ENCODE results near the gene SLC29A4. TPM values are rescaled to one million over a fixed set of nuclear protein-coding genes. Genes with fewer than 3 reads are reported as not detected.
"Not testable (repeated sequence)": the region's sequence is repeated elsewhere in the genome, so short reads cannot be mapped to it uniquely, and the experiment has no call there.

Gene SLC29A4
- total and polyA plus RNA-seq, 7 donors, result 0.77 to 3.7 (median 2.6) TPM

DNA sequence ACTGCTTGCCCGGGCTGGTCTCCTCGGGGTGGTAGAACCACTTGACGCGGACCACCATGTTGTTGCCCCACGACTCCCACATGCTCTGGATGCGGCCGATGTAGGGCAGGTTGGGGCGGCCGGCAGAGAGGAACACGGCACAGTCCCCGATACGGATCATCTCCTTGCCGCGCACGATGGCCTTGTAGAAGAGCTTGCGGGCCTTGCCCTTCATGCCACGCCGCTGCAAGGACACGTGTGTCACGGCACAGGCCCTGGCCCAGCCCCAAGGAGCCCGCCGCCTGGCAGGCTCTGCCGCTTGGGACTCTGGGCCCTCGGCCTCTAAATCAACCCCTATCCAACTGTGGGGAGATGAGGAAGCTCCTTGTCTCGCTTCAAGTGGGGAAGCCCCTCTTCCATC lies 26.4 kb downstream of the SLC29A4 start:
- no peak for TF ChIP-seq CTCF (IDR thresholded peaks at IDR 0.05)
- Histone ChIP-seq H3K4me1 (no peaks in the 10 kb centered on the region), H3K9me3 (no peaks in the 10 kb centered on the region), H3K4me3 (no peak overlapping the region), H3K36me3 (ENCODE audit: insufficient read depth in 1 of 2, low read depth in 1 of 2) (peaks cover 12 to 51% of the 10 kb centered on the region in 2 donors), H3K27me3 (ENCODE audit: insufficient read depth in 3 of 3, low read length in 2 of 3) (no peaks in the 10 kb centered on the region), H3K27ac (no peak overlapping the region)
- 93 to 94% (median 93%) methylated on average over 20 to 25 of the region's 25 CpGs for WGBS, 3 donors
- no peak for ATAC-seq
- intact Hi-C loops (cut with DNase I), result no loop called here
- DNase-seq, result no peak

DNA sequence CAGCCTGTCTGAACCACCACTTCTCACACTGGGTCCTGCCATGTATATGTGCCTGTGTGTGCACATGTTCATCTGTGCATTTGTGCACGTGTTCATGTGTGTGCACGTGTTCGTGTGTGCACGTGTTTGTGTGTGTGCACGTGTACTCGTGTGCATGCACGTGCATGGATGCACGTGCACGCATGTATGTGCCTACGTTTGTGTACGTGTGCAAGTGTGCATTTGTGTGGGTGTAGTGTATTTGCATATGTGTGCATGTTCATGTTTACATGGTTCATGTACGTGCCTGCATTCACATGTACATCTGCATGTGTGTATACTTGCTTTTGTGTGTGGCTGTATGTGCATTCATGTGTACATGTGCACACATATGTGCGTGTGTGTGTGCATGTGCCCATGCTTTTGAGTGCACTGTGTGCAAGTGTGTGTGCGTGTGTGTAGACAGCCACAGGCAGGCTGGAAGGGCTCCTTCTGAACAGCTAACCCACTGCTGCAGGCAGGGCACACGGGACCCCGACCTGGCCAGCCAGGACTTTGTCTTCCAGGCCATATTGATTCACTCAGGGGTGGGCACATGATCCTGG lies 28.2 kb downstream of the SLC29A4 start:
- H3K4me3 ChIP-seq, result no peak overlapping the region
- H3K4me1 ChIP-seq, result no peaks in the 10 kb centered on the region
- 89 to 95% (median 95%) methylated on average over 16 of the region's 16 CpGs for whole genome bisulfite sequencing, 3 donors
- no peaks in the 10 kb centered on the region for H3K27me3 ChIP-seq (ENCODE audit: insufficient read depth in 3 of 3, low read length in 2 of 3)
- H3K36me3 ChIP-seq (ENCODE audit: insufficient read depth in 1 of 2, low read depth in 1 of 2), result peaks cover 12 to 68% of the 10 kb centered on the region in 2 donors
- no peak for DNase-seq
- no peak for ATAC-seq
- no peak for TF ChIP-seq CTCF (IDR thresholded peaks at IDR 0.05)
- intact Hi-C loops (cut with DNase I), result no loop called here
- H3K9me3 ChIP-seq, result no peaks in the 10 kb centered on the region
- H3K27ac ChIP-seq, result no peak overlapping the region

GRCh38 chr7:5312276-5313070 lies 29.7 kb downstream of the SLC29A4 start:
- H3K27ac ChIP-seq; intact Hi-C loops (cut with DNase I): not testable (repeated sequence)
- WGBS, 3 donors, result 91 to 92% (median 92%) methylated on average over 27 to 38 of the region's 46 CpGs

GRCh38 chr7:5313076-5313885 lies 30.5 kb downstream of the SLC29A4 start:
- H3K27ac ChIP-seq; DNase-seq; H3K4me3 ChIP-seq; H3K27me3 ChIP-seq (ENCODE audit: insufficient read depth in 3 of 3, low read length in 2 of 3); H3K4me1 ChIP-seq; H3K9me3 ChIP-seq; intact Hi-C loops (cut with DNase I): not testable (repeated sequence)
- 75 to 81% (median 80%) methylated on average over 35 to 48 of the region's 48 CpGs for WGBS, 3 donors
- peaks cover 6 to 79% of the 10 kb centered on the region in 2 donors for H3K36me3 ChIP-seq (ENCODE audit: insufficient read depth in 1 of 2, low read depth in 1 of 2)
- ATAC-seq, result peak in 1 of 4 donors; percentile 23

More at GRCh38 chr7:5312276-5313070, 29.7 kb downstream of the SLC29A4 start:
- DNase-seq; H3K4me3 ChIP-seq; H3K27me3 ChIP-seq (ENCODE audit: insufficient read depth in 3 of 3, low read length in 2 of 3); H3K4me1 ChIP-seq; ATAC-seq; H3K9me3 ChIP-seq: not testable (repeated sequence)
- peaks cover 11 to 79% of the 10 kb centered on the region in 2 donors for H3K36me3 ChIP-seq (ENCODE audit: insufficient read depth in 1 of 2, low read depth in 1 of 2)

DNA sequence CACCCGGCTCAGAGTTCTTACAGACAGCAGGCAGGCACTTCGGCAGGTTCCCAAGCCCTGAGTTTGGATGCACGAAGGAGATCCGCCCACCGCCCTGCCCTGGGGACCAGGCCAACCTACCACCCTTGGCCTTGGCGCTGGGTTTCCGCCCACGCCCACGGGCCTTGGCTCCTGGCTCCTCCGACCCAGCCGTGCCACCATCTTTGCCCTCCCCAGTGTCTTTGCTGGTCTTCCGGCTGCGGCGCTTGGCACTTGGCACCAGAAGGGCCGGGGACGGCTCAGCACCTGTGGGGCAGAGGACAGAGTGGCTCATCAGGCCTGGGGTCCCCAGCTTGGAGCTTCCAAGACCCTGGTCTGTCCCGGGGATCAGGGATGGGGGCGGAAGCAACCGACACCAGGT lies 32.1 kb downstream of the SLC29A4 start:
- Histone ChIP-seq H3K4me1 (no peaks in the 10 kb centered on the region), H3K36me3 (ENCODE audit: insufficient read depth in 1 of 2, low read depth in 1 of 2) (peaks cover 10 to 82% of the 10 kb centered on the region in 2 donors), H3K4me3 (no peak overlapping the region), H3K9me3 (peaks cover 9% of the 10 kb centered on the region), H3K27ac (no peak overlapping the region), H3K27me3 (ENCODE audit: insufficient read depth in 3 of 3, low read length in 2 of 3) (no peaks in the 10 kb centered on the region)
- no peak for ATAC-seq
- TF ChIP-seq CTCF (IDR thresholded peaks at IDR 0.05), result no peak
- DNase-seq, result no peak
- WGBS, 3 donors, result 86 to 88% (median 88%) methylated on average over 17 to 19 of the region's 19 CpGs
- intact Hi-C loops (cut with DNase I), result no loop called here
